NCI-H1092 treated with DMSO at 0.1 percent for 48 hours (cell line): ENCODE measurements around the gene NDUFA8.
"Not testable (repeated sequence)": the region's sequence is repeated elsewhere in the genome, so short reads cannot be mapped to it uniquely, and the experiment has no call there.

Source experiments
- DNase-seq: peaks from one replicate; lab custom pipeline; 2025; lab: John Stamatoyannopoulos, UW

NDUFA8 gene

GRCh38 chr9:122120316-122121071, 39.1 kb downstream of the NDUFA8 start:
- no peak for DNase-seq

GRCh38 chr9:122119721-122120120, 39.9 kb downstream of the NDUFA8 start:
- DNase-seq: no peak

GRCh38 chr9:122119166-122119521, 40.4 kb downstream of the NDUFA8 start:
- DNase-seq: no peak

- no peak for DNase-seq
Observed at GRCh38 chr9:122118343-122119165, 41.0 kb downstream of the NDUFA8 start.

GRCh38 chr9:122117241-122117640, 42.3 kb downstream of the NDUFA8 start:
- not testable (repeated sequence) for DNase-seq

GRCh38 chr9:122116448-122117173, 43.0 kb downstream of the NDUFA8 start:
- DNase-seq: no peak

GRCh38 chr9:122116040-122116439, 43.5 kb downstream of the NDUFA8 start:
- DNase-seq: no peak

- DNase-seq: no peak
Observed at GRCh38 chr9:122115176-122116035, 44.2 kb downstream of the NDUFA8 start.

- DNase-seq: no peak
Observed at GRCh38 chr9:122113574-122113973, 46.0 kb downstream of the NDUFA8 start.

- no peak for DNase-seq
Observed at GRCh38 chr9:122112238-122112637, 47.3 kb downstream of the NDUFA8 start.

GRCh38 chr9:122111413-122112085, 48.0 kb downstream of the NDUFA8 start:
- DNase-seq: no peak

- DNase-seq: no peak
Observed at GRCh38 chr9:122110100-122110833, 49.3 kb downstream of the NDUFA8 start.

- DNase-seq: no peak
Observed at GRCh38 chr9:122109035-122109813, 50.4 kb downstream of the NDUFA8 start.

- DNase-seq: no peak
Observed at GRCh38 chr9:122107291-122107805, 52.2 kb downstream of the NDUFA8 start.

- no peak for DNase-seq
Observed at GRCh38 chr9:122106576-122106975, 53.0 kb downstream of the NDUFA8 start.

GRCh38 chr9:122103985-122104384, 55.6 kb downstream of the NDUFA8 start:
- no peak for DNase-seq

- no peak for DNase-seq
Observed at GRCh38 chr9:122102156-122102555, 57.4 kb downstream of the NDUFA8 start.

GRCh38 chr9:122100756-122101155, 58.8 kb downstream of the NDUFA8 start:
- no peak for DNase-seq

- DNase-seq: peak; percentile 65
Observed at GRCh38 chr9:122099271-122099869, 60.2 kb downstream of the NDUFA8 start.
